ENCODE results near the gene TUBB3. TPM values are rescaled to one million over a fixed set of nuclear protein-coding genes. Genes with fewer than 3 reads are reported as not detected.
"Not testable (repeated sequence)": the region's sequence is repeated elsewhere in the genome, so short reads cannot be mapped to it uniquely, and the experiment has no call there.

TUBB3 gene
- total RNA-seq, 1 experiment from 2014 or later = 159 TPM

GRCh38 chr16:89931305-89931896, 8.3 kb downstream of the TUBB3 start:
- Histone ChIP-seq H3F3A (ENCODE audit: low read length, unreplicated experiment) (no peaks in the 10 kb centered on the region), H2AFZ (ENCODE audit: low read length) (no peak overlapping the region), H3K9ac (ENCODE audit: low read length) (no peak overlapping the region), H3K79me2 (ENCODE audit: low read length) (no peaks in the 10 kb centered on the region), H3K9me2 (replicated peaks; ENCODE audit: low read length) (no peaks in the 10 kb centered on the region), H3K36me3 (ENCODE audit: low read depth, low read length) (peaks cover 5% of the 10 kb centered on the region; the same call in 1 of the 2 replicates), H3K9me3 (ENCODE audit: low read length) (no peaks in the 10 kb centered on the region), H3K4me1 (ENCODE audit: insufficient read depth, low read length) (no peaks in the 10 kb centered on the region), H3K27ac (ENCODE audit: low read length) (no peak overlapping the region), H3K27me3 (ENCODE audit: low read length) (no peaks in the 10 kb centered on the region), H4K20me1 (ENCODE audit: low read length) (peaks cover 4% of the 10 kb centered on the region; the same call in 1 of the 2 replicates), H3K4me2 (ENCODE audit: low read length) (no peak overlapping the region), H3K4me3 (ENCODE audit: low read length) (no peak overlapping the region)
- TF ChIP-seq CTCF (conservative IDR thresholded peaks at IDR 0.05; ENCODE audit: low read depth, low read length) (no peak), EZH2phosphoT487 (IDR thresholded peaks at IDR 0.05; ENCODE audit: borderline replicate concordance, low read length) (no peak), EZH2 (IDR thresholded peaks at IDR 0.05; ENCODE audit: low read length, unreplicated experiment) (no peak)
- POLR2A ChIA-PET (ENCODE audit: unreplicated experiment) = no interaction called here
- CTCF ChIA-PET = no interaction called here
- ATAC-seq = no peak
- intact Hi-C loops (cut with micrococcal nuclease) = no loop called here
- DNase-seq = no peak
- no TSS peak for BruUV-seq (replicated peaks)

- Histone ChIP-seq H3K4me3 (ENCODE audit: low read length) (no peak overlapping the region), H3K9me3 (ENCODE audit: low read length) (no peaks in the 10 kb centered on the region), H3K27ac (ENCODE audit: low read length) (no peak overlapping the region), H2AFZ (ENCODE audit: low read length) (no peak overlapping the region), H3K9me2 (replicated peaks; ENCODE audit: low read length) (no peaks in the 10 kb centered on the region), H3K4me2 (ENCODE audit: low read length) (no peak overlapping the region), H4K20me1 (ENCODE audit: low read length) (peaks cover 4% of the 10 kb centered on the region; the same call in 1 of the 2 replicates), H3K27me3 (ENCODE audit: low read length) (no peaks in the 10 kb centered on the region), H3K79me2 (ENCODE audit: low read length) (no peaks in the 10 kb centered on the region), H3F3A (ENCODE audit: low read length, unreplicated experiment) (no peaks in the 10 kb centered on the region), H3K36me3 (ENCODE audit: low read depth, low read length) (peaks cover 5% of the 10 kb centered on the region; the same call in 1 of the 2 replicates), H3K4me1 (ENCODE audit: insufficient read depth, low read length) (no peaks in the 10 kb centered on the region), H3K9ac (ENCODE audit: low read length) (no peak overlapping the region)
- ATAC-seq (no peak), DNase-seq (no peak)
- intact Hi-C loops (cut with micrococcal nuclease) = no loop called here
- no TSS peak for BruUV-seq (replicated peaks)
- no peak for TF ChIP-seq CTCF (conservative IDR thresholded peaks at IDR 0.05; ENCODE audit: low read depth, low read length)
- TF ChIP-seq EZH2 (IDR thresholded peaks at IDR 0.05; ENCODE audit: low read length, unreplicated experiment) = no peak
- no peak for TF ChIP-seq EZH2phosphoT487 (IDR thresholded peaks at IDR 0.05; ENCODE audit: borderline replicate concordance, low read length)
- CTCF ChIA-PET = no interaction called here
- POLR2A ChIA-PET (ENCODE audit: unreplicated experiment) = no interaction called here
Measured at GRCh38 chr16:89931964-89932363, 8.8 kb downstream of the TUBB3 start.

- H3K36me3 ChIP-seq (ENCODE audit: low read depth, low read length); H3K4me1 ChIP-seq (ENCODE audit: insufficient read depth, low read length); H3K79me2 ChIP-seq (ENCODE audit: low read length); intact Hi-C loops (cut with micrococcal nuclease); H3K9me3 ChIP-seq (ENCODE audit: low read length); H3K27ac ChIP-seq (ENCODE audit: low read length); H3K4me3 ChIP-seq (ENCODE audit: low read length); H3K27me3 ChIP-seq (ENCODE audit: low read length); POLR2A ChIA-PET (ENCODE audit: unreplicated experiment); H2AFZ ChIP-seq (ENCODE audit: low read length); H3K9ac ChIP-seq (ENCODE audit: low read length); H3K9me2 ChIP-seq (replicated peaks; ENCODE audit: low read length); H3K4me2 ChIP-seq (ENCODE audit: low read length); CTCF ChIA-PET; DNase-seq; H3F3A ChIP-seq (ENCODE audit: low read length, unreplicated experiment); H4K20me1 ChIP-seq (ENCODE audit: low read length); BruUV-seq (replicated peaks); ATAC-seq: not testable (repeated sequence)
Measured at GRCh38 chr16:89934019-89934418, 10.9 kb downstream of the TUBB3 start.
